ENCODE measurements around the gene RCL1.

The RCL1 gene

DNA sequence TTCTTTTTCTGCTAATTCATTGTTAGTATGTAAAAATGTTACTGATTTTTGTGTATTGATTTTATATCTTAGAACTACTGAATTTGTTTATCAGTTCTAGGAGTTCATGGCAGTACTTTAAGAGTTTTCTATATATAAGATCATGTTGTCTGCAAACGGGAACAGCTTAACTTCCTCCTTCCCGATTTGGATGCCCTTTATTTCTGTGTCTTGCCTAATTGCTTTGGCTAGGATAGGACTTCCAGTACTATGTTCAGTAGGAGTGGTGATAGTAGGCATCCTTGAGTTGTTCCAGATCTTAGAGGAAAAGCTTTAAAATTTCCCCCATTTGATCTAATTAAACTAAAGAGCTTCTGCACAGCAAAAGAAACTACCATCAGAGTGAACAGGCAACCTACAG, 20.1 kb downstream of the RCL1 start:
- no peak for FAIRE-seq

DNA sequence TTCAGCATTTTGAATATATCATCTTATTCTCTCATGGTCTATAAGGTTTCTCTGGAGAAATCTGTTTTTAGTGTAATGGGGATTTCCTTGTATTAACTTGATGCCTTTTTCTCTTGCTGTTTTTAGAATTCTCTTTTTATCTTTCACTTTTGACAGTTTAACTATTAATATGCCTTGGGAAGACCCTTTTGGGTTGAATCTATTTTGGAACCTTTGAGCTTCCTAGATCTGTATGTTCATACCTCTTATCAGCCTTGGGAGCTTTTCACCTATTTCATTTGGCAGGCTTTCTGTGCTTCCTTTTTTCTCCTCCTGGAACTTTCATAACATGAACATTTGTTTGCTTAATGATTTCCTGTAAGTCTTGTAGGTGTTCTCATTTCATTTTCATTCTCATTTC, 22.2 kb downstream of the RCL1 start:
- FAIRE-seq, result no peak
- TF ChIP-seq POLR2A (IDR thresholded peaks at IDR 0.05; ENCODE audit: low read depth, low read length), result no peak
- DNase-seq (ENCODE audit: insufficient read length, low spot score), result no peak

More for the DNA sequence above, 20.1 kb downstream of the RCL1 start:
- TF ChIP-seq POLR2A (IDR thresholded peaks at IDR 0.05; ENCODE audit: low read depth, low read length), result no peak
- no peak for DNase-seq (ENCODE audit: insufficient read length, low spot score)

DNA sequence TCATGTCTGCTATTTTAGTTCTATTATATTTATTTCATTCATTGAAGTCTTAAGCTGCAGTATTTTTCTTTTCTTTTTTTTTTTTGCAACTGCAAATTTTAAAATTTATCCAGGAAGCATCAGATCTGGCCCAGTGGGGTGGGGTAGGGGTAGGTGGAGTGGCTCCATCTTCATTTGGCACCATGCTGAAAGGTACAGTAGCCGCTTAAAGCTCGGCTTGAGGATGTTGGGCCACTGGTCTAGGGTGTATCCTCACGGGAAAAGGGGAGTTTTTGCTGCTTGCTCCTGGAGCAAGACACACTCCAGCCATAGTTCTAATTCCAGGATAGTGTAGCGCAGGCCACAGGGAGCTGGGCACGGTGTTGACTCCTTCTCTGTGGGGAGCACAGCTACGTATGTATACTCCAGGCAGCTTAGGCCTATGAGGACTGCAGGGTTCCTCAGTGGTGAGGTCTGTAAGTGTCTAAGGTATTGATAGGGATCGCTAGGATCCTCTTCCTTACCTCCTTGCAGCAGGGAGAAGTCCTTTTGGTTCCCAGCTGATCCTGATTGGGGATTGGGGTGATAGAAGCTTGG, 22.7 kb downstream of the RCL1 start:
- DNase-seq (ENCODE audit: insufficient read length, low spot score) (no peak), FAIRE-seq (no peak)
- TF ChIP-seq POLR2A (IDR thresholded peaks at IDR 0.05; ENCODE audit: low read depth, low read length), result no peak

DNA sequence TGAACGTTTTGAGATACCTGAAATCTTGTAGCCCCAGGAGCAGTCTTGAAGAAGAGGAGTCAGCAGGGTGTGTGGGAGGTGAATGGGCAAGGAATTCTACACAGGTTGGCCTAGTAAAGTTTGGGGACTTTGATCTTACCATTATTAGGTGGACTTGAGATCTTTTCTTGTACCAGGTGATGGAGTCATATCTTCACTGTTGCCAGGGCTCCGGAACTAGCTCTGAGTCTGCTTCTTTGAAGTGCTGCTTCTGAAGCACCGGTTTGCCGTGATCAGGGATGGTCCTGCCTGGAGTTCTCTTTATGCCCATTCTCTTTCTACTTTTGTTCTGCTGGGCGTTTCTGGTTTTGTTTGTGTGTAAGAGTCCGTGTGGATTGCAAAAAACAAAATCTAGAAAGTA, 27.4 kb downstream of the RCL1 start:
- FAIRE-seq, result no peak
- no peak for TF ChIP-seq POLR2A (IDR thresholded peaks at IDR 0.05; ENCODE audit: low read depth, low read length)
- no peak for DNase-seq (ENCODE audit: insufficient read length, low spot score)

DNA sequence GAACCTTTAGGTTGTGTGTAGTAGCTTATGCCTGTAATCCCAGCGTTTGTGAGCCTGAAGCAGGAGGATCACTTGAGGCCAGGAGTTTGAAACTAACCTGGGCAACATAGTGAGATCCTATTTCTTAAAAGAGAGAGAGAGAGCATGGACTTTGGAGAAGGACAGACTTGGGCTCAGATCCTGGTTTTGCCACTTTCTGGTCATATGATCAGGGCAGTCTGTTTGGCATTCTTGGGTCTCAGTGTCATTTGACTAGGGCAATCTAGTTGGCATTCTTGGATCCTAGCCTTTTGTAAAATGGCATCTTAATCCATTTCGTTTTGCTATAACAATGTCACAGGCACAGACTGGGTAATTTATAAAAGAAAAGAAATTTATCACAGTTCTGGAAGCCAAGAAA, 28.4 kb downstream of the RCL1 start:
- no peak for DNase-seq (ENCODE audit: insufficient read length, low spot score)
- no peak for FAIRE-seq
- no peak for TF ChIP-seq POLR2A (IDR thresholded peaks at IDR 0.05; ENCODE audit: low read depth, low read length)

DNA sequence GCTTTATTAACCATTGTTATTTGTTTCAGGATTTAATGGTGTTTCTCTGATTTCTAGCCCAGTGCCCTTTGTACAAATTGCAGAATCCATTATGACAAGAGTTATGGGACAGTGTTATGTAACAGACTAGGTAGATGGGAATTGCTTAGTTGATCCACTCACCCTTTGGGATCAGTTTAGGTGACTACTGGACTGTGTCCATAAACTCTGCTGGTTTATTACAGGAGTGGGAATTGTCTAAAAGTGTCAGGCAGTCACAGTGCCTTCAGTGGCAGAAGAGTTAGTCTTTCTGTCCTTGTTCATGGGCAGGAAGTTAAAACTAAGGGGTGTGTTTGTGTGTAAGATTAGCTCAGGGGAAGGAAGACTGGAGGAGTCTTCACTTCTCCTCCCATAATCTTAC, 29.3 kb downstream of the RCL1 start:
- peak; percentile 20 for FAIRE-seq
- no peak for TF ChIP-seq POLR2A (IDR thresholded peaks at IDR 0.05; ENCODE audit: low read depth, low read length)
- DNase-seq (ENCODE audit: insufficient read length, low spot score), result no peak

DNA sequence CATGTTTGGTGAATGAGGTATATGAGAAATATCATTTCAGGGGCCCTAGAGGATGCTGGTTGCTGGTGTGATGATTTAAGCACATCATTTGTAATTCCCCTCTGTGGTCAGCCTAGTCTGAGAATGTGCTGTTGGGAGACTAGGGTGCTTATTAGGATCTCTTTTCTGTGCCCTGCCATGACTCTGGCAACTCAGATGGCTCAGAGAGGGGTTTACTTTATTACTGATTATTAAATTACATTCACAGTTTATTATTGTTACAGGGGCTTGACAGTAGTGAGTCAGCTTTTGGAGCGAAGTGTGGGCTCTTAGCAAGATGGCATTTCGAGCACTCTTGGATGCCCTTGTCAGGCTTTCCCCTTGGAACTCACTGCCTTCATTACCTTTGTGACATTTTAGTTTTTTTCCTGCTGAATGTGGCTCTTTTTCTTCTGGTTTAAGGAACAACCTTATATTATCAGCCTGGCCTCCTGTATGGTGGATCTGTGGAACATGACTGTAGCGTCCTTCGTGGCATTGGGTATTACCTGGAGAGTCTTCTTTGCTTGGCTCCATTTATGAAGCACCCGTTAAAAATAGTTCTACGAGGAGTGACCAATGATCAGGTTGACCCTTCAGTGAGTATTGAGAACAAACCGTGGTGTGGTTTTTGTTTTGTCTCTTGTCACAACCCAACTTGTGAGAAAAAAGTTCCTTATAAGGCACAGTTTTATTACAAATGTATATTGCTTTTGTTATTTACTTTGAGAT, 33.8 kb downstream of the RCL1 start:
- FAIRE-seq (no peak), DNase-seq (ENCODE audit: insufficient read length, low spot score) (no peak)
- TF ChIP-seq POLR2A (IDR thresholded peaks at IDR 0.05; ENCODE audit: low read depth, low read length), result no peak

DNA sequence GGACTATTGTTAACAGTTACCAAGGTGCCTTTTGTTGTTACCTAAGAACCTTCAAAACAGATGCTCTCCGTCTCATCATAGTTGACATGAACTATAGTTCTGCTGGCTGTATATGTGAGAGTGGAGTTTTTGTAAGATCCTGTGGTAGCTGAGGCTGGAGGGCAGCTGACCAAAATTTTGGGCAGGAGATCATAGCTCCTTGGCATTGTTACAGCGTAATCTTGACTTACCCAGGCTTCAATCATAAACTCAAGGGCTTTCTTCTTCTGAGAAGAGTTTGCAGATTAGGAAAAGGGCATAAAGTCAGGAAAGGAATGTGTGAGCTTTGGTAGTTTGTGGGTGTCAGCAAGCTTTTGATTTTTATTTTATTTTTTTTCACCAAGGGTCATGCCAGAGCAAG, 34.5 kb downstream of the RCL1 start:
- no peak for DNase-seq (ENCODE audit: insufficient read length, low spot score)
- no peak for TF ChIP-seq POLR2A (IDR thresholded peaks at IDR 0.05; ENCODE audit: low read depth, low read length)
- FAIRE-seq, result no peak

DNA sequence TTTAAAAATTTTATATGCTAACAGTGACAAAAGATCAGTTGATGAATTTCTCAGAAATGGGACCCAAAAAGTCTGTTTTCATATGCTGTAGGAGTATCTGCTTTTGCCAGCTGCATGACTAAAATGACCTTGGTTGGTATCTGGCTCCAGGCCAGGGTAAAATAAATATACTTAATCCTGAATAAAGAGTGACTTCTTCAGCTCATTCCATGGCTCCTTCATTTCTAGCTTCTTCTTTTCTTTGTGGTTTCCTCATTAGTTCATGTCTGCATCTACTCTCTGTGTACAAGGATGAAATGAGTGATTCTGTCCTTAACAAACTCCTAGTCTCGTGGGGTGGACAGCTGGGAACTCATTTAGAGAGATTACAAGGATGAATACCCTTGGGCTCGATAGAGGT, 36.0 kb downstream of the RCL1 start:
- FAIRE-seq, result peak; percentile 15
- DNase-seq (ENCODE audit: insufficient read length, low spot score), result no peak
- no peak for TF ChIP-seq POLR2A (IDR thresholded peaks at IDR 0.05; ENCODE audit: low read depth, low read length)

DNA sequence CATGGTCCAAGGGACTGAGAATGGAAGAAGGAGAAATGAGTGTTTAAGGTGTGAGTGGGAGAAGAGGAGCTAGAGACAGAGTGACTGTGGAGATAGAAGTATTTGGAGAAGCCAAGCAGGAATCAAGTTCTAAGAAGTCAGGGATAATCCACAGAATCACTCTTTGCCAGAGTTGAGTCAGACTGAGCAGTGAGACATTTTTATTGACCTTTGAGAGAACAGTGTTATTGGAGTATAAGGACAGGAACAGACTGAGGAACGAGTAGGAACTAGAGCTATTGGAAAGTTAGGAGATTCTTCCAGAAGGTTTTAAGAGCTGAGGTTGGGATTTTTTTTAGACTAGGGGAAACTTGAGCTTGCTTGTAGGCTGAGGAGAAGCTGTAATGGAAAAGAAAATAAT, 37.2 kb downstream of the RCL1 start:
- peak; percentile 86 for FAIRE-seq

DNA sequence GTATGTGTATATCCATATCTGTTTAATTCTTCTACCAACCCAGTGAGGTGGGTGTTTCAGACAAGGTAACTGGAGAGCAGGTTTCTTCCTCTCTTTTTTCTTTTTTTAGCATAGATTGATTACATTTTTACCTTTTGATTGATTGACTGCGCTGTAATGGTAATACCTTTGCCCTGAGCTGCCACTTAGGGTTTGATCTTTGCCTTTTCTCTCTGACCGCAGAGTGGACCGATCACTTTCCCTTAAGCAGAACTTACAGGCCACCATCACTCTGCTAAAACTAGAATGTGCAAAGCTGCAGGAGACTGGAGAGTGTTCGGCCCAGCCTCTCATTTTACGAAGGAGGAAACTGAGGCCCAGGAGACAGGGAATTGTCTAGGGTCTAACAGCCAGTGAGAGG, 38.0 kb downstream of the RCL1 start:
- FAIRE-seq, result no peak
- TF ChIP-seq POLR2A (IDR thresholded peaks at IDR 0.05; ENCODE audit: low read depth, low read length), result no peak
- DNase-seq (ENCODE audit: insufficient read length, low spot score), result no peak

More for the DNA sequence above, 37.2 kb downstream of the RCL1 start:
- no peak for TF ChIP-seq POLR2A (IDR thresholded peaks at IDR 0.05; ENCODE audit: low read depth, low read length)
- DNase-seq (ENCODE audit: insufficient read length, low spot score), result no peak

DNA sequence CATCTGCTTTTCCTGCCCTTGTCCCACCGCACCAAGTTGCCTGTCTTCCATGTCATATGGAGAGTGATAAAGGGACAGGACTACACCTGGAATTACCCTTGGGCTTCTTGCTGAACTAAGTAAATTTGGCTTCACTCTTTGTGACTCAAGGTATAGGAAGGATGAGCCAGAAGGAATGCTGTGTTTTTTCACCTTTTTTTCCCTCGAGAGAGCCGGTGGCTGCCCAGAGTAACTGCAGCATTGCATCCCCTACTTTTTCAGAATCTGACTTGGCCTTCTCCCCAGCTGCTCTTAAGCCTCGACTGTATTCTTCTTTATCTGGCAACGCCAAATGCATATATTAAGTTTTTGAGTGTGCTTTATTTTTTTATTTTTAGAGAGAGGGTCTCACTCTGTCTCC, 38.4 kb downstream of the RCL1 start:
- no peak for DNase-seq (ENCODE audit: insufficient read length, low spot score)
- no peak for FAIRE-seq

DNA sequence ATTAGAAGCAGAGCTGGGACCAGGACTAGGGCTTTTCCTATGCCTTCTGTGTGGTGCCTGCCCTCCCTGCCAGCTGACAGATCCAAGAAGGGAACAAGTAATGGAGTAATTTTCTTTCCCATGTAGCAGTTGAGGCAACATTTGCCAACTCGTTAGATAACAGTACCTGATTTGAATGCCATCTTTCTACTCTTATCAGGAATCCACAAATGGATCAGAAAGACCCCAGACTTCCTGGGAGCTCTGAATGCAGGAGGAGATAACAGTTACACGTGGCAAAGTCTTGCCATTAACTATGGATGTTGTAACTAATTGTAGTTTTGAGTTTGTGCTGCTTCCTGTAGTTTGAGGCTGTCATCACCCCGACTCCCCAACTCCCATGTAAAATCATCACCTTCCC, 39.2 kb downstream of the RCL1 start:
- no peak for TF ChIP-seq POLR2A (IDR thresholded peaks at IDR 0.05; ENCODE audit: low read depth, low read length)
- DNase-seq (ENCODE audit: insufficient read length, low spot score), result no peak
- FAIRE-seq, result no peak

More for the DNA sequence above, 38.4 kb downstream of the RCL1 start:
- TF ChIP-seq POLR2A (IDR thresholded peaks at IDR 0.05; ENCODE audit: low read depth, low read length), result no peak

DNA sequence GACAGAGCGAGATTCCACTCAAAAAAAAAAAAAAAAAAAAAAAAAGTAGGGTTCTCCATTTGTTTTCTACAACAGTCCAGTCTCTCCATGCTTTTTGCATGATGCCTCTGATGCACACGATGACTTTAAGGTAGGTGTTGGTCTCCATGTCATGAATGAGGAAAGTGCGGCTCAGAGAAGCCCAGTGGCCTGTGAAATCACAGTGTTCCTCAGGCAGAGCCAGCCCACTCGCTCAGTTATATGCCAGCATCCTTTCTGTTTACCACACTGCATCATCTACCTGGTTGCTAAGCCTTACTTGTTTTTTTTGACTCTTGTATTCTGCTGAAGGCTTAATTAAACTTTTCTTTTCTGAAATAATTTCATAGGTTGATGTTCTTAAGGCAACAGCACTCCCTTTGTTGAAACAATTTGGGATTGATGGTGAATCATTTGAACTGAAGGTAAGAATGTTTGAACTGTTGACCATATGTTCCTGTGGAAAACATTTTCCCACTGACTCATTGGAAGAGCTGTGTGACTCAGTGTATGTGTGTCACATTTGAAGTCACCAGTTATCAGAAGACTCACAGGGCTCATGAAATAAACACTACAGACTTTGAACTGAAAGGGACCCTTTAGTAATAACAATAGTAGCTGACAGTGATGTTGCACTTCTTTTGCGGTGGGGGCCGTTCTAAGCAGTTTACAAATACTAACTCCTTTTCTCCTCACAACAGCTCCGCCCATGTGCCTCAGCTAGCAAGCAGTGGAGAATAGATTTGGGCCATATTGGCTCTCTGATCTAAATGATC, 40.2 kb downstream of the RCL1 start:
- no peak for TF ChIP-seq POLR2A (IDR thresholded peaks at IDR 0.05; ENCODE audit: low read depth, low read length)
- peak; percentile 98 for FAIRE-seq
- DNase-seq (ENCODE audit: insufficient read length, low spot score), result peak; percentile 58

All from H54 (cell line).